Skeletal muscle tissue (tissue), 4 donors: ENCODE measurements around the gene VPS8. TPM values are rescaled to one million over a fixed set of nuclear protein-coding genes. Genes with fewer than 3 reads are reported as not detected.

Experiments used
- H3K27ac ChIP-seq: one replicate; pipeline ENCODE4 v1.7.0; 2013; ENCODE audit warnings: mild to moderate bottlenecking, low read depth, low read length, inconsistent platforms
- H3K27me3 ChIP-seq, 3 donors: one replicate each; pipeline ENCODE4 v1.7.0; 2013; ENCODE audit warnings: low read length in 3 of 3; ENCODE audit not compliant: control insufficient read depth in 3 of 3, insufficient read depth in 3 of 3
- H3K36me3 ChIP-seq, 3 donors: one replicate each; pipeline ENCODE4 v1.7.0; 2013; ENCODE audit warnings: low read length in 3 of 3; ENCODE audit not compliant: control insufficient read depth in 3 of 3, insufficient read depth in 3 of 3
- H3K4me1 ChIP-seq, 3 donors: one replicate each; pipeline ENCODE4 v1.7.0; 2013; ENCODE audit warnings: low read length in 3 of 3, mild to moderate bottlenecking in 3 of 3; ENCODE audit not compliant: control insufficient read depth in 3 of 3, insufficient read depth in 3 of 3
- H3K4me3 ChIP-seq, 3 donors: one replicate each; pipeline ENCODE4 v1.7.0; 2013; ENCODE audit warnings: low read length in 3 of 3
- H3K9ac ChIP-seq, 3 donors: one replicate each; pipeline ENCODE4 v1.7.0; 2013; ENCODE audit warnings: low read length in 3 of 3, mild to moderate bottlenecking in 3 of 3, moderate library complexity in 2 of 3, low read depth in 1 of 3
- H3K9me3 ChIP-seq, 3 donors: one replicate each; pipeline ENCODE4 v1.7.0; 2013; ENCODE audit warnings: low read length in 3 of 3; ENCODE audit not compliant: control insufficient read depth in 3 of 3
- total RNA-seq: library from RNA; depleted of rRNA; stranded (reverse); fragments of >200 nt; gene quantifications from one replicate; pipeline ENCODE4 v1.2.3, GENCODE V29; 2014
- donor health status: Osteomylitis.

Gene VPS8
- total RNA-seq, 1 donor from 2014 or later = 316 TPM

DNA sequence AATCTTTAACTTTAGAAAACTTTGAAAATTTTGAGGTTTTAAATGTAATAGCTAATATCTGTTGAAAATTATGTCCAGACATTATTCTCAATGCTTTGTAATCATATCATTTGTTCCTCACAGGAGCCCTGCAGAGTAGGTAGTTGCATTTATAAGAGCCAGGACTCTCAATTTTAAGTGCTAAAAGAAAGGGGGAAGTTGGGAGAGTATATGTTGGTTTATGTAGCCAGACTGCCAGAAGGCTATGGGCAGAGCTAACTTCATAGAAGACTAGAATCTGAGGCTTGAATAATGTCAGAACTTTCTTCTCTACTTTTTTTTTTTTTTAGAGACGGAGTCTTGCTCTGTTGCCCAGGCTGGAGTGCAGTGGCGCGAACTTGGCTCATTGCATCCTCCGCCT is 9.1 kb downstream of the VPS8 start:
- no peaks in the 10 kb centered on the region for H3K27me3 ChIP-seq
- H3K9me3 ChIP-seq = no peaks in the 10 kb centered on the region
- H3K9ac ChIP-seq = no peak overlapping the region
- H3K4me3 ChIP-seq = no peak overlapping the region
- H3K36me3 ChIP-seq = peaks cover 0 to 7% (median 0%) of the 10 kb centered on the region in 3 donors
- peak overlapping the region; percentile 94 for H3K27ac ChIP-seq
- H3K4me1 ChIP-seq = peaks cover 29 to 46% (median 31%) of the 10 kb centered on the region in 3 donors

- Histone ChIP-seq H3K4me1 (peaks cover 24 to 39% (median 28%) of the 10 kb centered on the region in 3 donors), H3K9ac (peak overlapping the region in 2 of 3 donors; percentile 16 to 28), H3K9me3 (no peaks in the 10 kb centered on the region), H3K4me3 (peak overlapping the region in 1 of 3 donors; percentile 29), H3K27ac (peak overlapping the region; percentile 94), H3K36me3 (peaks cover 0 to 17% (median 4%) of the 10 kb centered on the region in 3 donors), H3K27me3 (no peaks in the 10 kb centered on the region)
Observed at GRCh38 chr3:184822081-184822480, 10.1 kb downstream of the VPS8 start.

DNA sequence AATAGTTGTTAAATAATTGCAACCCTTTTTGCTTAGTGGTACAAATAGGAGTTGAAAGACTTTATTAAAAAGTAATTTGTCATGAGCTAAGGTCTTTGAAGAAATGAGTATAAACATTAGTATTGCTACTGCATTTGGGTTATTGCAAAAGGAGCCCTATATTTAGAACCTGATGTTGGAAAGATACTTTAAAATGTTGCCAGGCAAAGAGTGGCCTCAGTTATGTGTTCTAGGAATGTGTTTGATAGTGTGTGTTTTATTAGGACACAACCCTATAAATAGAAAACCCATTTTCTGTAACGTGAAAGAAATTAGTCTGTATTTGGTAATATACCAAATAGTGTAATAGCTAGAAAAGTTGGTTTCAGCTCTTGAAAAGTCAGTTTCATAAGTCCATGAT is 10.7 kb downstream of the VPS8 start:
- peak overlapping the region in 2 of 3 donors; percentile 16 to 57 for H3K9ac ChIP-seq
- no peak overlapping the region for H3K4me3 ChIP-seq
- H3K9me3 ChIP-seq = no peaks in the 10 kb centered on the region
- no peaks in the 10 kb centered on the region for H3K27me3 ChIP-seq
- peaks cover 0 to 22% (median 4%) of the 10 kb centered on the region in 3 donors for H3K36me3 ChIP-seq
- H3K4me1 ChIP-seq = peaks cover 21 to 33% (median 27%) of the 10 kb centered on the region in 3 donors
- H3K27ac ChIP-seq = peak overlapping the region; percentile 94

- Histone ChIP-seq H3K9me3 (no peaks in the 10 kb centered on the region), H3K4me1 (peaks cover 20 to 23% (median 21%) of the 10 kb centered on the region in 3 donors), H3K9ac (peak overlapping the region in 1 of 3 donors; percentile 12), H3K27ac (peak overlapping the region; percentile 94), H3K27me3 (no peaks in the 10 kb centered on the region), H3K4me3 (no peak overlapping the region), H3K36me3 (peaks cover 0 to 26% (median 10%) of the 10 kb centered on the region in 3 donors)
Observed at GRCh38 chr3:184823990-184824389, 12.0 kb downstream of the VPS8 start.

GRCh38 chr3:184825121-184825820 is 13.3 kb downstream of the VPS8 start:
- no peak overlapping the region for H3K27ac ChIP-seq
- H3K27me3 ChIP-seq = no peaks in the 10 kb centered on the region
- H3K9me3 ChIP-seq = no peaks in the 10 kb centered on the region
- peaks cover 12 to 19% (median 13%) of the 10 kb centered on the region in 3 donors for H3K4me1 ChIP-seq
- H3K9ac ChIP-seq = no peak overlapping the region
- peaks cover 0 to 29% (median 10%) of the 10 kb centered on the region in 3 donors for H3K36me3 ChIP-seq
- no peak overlapping the region for H3K4me3 ChIP-seq

GRCh38 chr3:184827572-184827971 is 15.6 kb downstream of the VPS8 start:
- Histone ChIP-seq H3K36me3 (peaks cover 3 to 42% (median 13%) of the 10 kb centered on the region in 3 donors), H3K27ac (no peak overlapping the region), H3K9me3 (no peaks in the 10 kb centered on the region), H3K4me1 (peaks cover 5 to 16% (median 9%) of the 10 kb centered on the region in 3 donors), H3K9ac (no peak overlapping the region), H3K4me3 (no peak overlapping the region), H3K27me3 (no peaks in the 10 kb centered on the region)

DNA sequence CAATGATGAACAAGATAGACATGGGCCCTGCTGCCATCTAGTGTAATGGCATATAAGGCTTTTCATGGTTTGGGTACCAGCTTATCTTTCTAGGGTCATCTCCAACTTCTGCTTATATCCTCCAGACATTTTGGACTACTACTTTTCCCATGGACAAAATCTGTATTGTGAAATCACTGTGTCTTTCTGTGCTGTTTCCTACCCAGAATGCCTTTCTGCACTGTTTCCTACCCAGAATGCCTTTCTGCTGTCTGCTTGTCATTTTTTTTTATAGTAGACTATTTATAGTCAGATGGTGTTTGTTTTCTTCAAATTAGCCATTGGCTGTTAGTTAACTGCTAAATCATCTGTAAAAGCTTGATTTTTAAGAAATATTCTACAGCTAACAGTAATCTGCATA is 20.1 kb downstream of the VPS8 start:
- Histone ChIP-seq H3K36me3 (peaks cover 19 to 49% (median 28%) of the 10 kb centered on the region in 3 donors), H3K27ac (peak overlapping the region; percentile 16), H3K4me1 (peaks cover 4 to 19% (median 4%) of the 10 kb centered on the region in 3 donors), H3K27me3 (no peaks in the 10 kb centered on the region), H3K4me3 (no peak overlapping the region), H3K9ac (no peak overlapping the region), H3K9me3 (no peaks in the 10 kb centered on the region)

GRCh38 chr3:184832903-184833302 is 20.9 kb downstream of the VPS8 start:
- Histone ChIP-seq H3K9me3 (no peaks in the 10 kb centered on the region), H3K36me3 (peaks cover 19 to 40% (median 28%) of the 10 kb centered on the region in 3 donors), H3K27me3 (no peaks in the 10 kb centered on the region), H3K27ac (peak overlapping the region; percentile 7), H3K4me1 (peaks cover 4 to 24% (median 4%) of the 10 kb centered on the region in 3 donors), H3K4me3 (no peak overlapping the region), H3K9ac (no peak overlapping the region)

GRCh38 chr3:184836090-184836822 is 24.3 kb downstream of the VPS8 start:
- Histone ChIP-seq H3K36me3 (peaks cover 19 to 33% (median 28%) of the 10 kb centered on the region in 3 donors), H3K27ac (peak overlapping the region; percentile 31), H3K4me3 (no peak overlapping the region), H3K9me3 (no peaks in the 10 kb centered on the region), H3K4me1 (peaks cover 4 to 24% (median 4%) of the 10 kb centered on the region in 3 donors), H3K27me3 (no peaks in the 10 kb centered on the region), H3K9ac (peak overlapping the region in 1 of 3 donors; percentile 46)

DNA sequence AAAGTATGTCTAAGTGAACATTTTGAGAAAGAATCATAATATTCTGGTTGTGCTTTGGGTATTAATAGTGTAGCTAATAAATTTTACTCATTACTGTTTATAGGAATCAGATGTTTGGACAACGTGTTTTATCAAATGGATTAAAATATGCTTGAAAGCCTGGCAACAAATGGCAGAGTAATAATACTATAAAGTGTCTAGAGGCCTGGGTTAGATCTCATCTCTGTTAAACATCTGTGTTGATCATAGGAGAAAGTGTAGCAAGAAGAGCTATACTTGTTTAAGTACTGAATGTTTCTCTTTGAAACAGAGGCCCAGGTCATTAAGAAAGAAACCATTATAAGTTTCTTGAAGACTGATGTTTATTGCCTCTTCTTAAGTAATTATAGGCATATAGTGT is 30.5 kb downstream of the VPS8 start:
- H3K4me1 ChIP-seq = peaks cover 8 to 19% (median 9%) of the 10 kb centered on the region in 3 donors
- no peaks in the 10 kb centered on the region for H3K9me3 ChIP-seq
- no peak overlapping the region for H3K4me3 ChIP-seq
- H3K27ac ChIP-seq = no peak overlapping the region
- no peaks in the 10 kb centered on the region for H3K27me3 ChIP-seq
- no peak overlapping the region for H3K9ac ChIP-seq
- peaks cover 0 to 13% (median 0%) of the 10 kb centered on the region in 3 donors for H3K36me3 ChIP-seq
